Mucosa of descending colon (tissue), 3 donors: ENCODE data around the gene POU2F3. TPM values are rescaled to one million over a fixed set of nuclear protein-coding genes. Genes with fewer than 3 reads are reported as not detected.

Experiments used
- ATAC-seq: fragments of 200-7000 bp; cut with Tn5 transposase; one replicate; pipeline ENCODE4 v1.9.1; 2020; ENCODE audit warnings: mild to moderate bottlenecking, moderate library complexity
- DNase-seq, 3 donors: peaks; one replicate each; pipeline ENCODE4 v3.0.0-alpha.2; 2020
- H3K36me3 ChIP-seq: fragments of 200-600 bp; one replicate; pipeline ENCODE4 v1.8.0; 2021; ENCODE audit warnings: low read depth, mild to moderate bottlenecking
- H3K4me1 ChIP-seq: fragments of 200-600 bp; one replicate; pipeline ENCODE4 v1.8.0; 2021; ENCODE audit warnings: low read depth, mild to moderate bottlenecking
- H3K4me3 ChIP-seq: fragments of 200-600 bp; one replicate; pipeline ENCODE4 v1.8.0; 2021; ENCODE audit warnings: mild to moderate bottlenecking
- H3K9me3 ChIP-seq: fragments of 200-600 bp; one replicate; pipeline ENCODE4 v1.8.0; 2021; ENCODE audit warnings: mild to moderate bottlenecking
- intact Hi-C, 2 donors: fragments of 100-400 bp; cut with DNase I in 1 of 2; cut with micrococcal nuclease in 1 of 2; formaldehyde crosslinking; loops; one replicate each; pipeline versions ENCODE4 v1.11.0 to v1.11.1; 2022; cut with DNase I, micrococcal nuclease
- total RNA-seq, 3 donors: library from RNA; stranded (reverse); fragmentation: NEBNext Ultra II Directional in 2 of 3; extraction: Animal tissue kit (Norgen Biotek cat#: 25700) in 2 of 3; gene quantifications; one replicate each; pipeline versions ENCODE4 v1.2.1 to v1.2.4, GENCODE V29; 2021 to 2023
- TF ChIP-seq, protein P1 (sequence below): fragments of 200-600 bp; IDR thresholded peaks from one replicate; pipeline ENCODE4 v1.8.0; 2022; ENCODE audit warnings: antibody characterized with exemption, mild to moderate bottlenecking
- donor health status: DM: no; HTN: no; CAD: no; lungs with moderate emphysema.
- donor health status: DM: no; HTN: no; CAD: no.
- donor health status: DM: no; HTN: yes; CAD: no.

Gene POU2F3
- total RNA-seq, 3 donors from 2014 or later, result 1.1 to 3.0 (median 2.2) TPM

DNA sequence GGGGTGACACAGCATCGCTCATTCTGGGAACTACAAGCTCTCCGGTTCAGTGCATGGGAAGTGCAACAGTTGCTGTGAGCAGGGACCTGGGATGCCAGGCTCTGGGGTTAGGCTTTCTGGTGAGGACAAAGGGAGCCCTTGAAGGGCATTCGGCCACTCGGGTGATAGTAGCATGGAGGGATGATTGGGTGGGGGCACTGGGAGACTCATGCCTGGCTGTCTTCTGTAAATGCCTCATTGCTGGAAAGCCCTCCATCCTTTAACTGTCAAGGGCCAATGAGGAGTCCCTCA, 19.2 kb upstream of the POU2F3 start:
- intact Hi-C loops, result loop anchor here in 1 of 2 donors (5.0 kb wide), 1 partner anchor 38 kb away; no protein-coding TSS in a partner anchor
- no peak overlapping the region for H3K4me3 ChIP-seq
- TF ChIP-seq, protein P1, sequence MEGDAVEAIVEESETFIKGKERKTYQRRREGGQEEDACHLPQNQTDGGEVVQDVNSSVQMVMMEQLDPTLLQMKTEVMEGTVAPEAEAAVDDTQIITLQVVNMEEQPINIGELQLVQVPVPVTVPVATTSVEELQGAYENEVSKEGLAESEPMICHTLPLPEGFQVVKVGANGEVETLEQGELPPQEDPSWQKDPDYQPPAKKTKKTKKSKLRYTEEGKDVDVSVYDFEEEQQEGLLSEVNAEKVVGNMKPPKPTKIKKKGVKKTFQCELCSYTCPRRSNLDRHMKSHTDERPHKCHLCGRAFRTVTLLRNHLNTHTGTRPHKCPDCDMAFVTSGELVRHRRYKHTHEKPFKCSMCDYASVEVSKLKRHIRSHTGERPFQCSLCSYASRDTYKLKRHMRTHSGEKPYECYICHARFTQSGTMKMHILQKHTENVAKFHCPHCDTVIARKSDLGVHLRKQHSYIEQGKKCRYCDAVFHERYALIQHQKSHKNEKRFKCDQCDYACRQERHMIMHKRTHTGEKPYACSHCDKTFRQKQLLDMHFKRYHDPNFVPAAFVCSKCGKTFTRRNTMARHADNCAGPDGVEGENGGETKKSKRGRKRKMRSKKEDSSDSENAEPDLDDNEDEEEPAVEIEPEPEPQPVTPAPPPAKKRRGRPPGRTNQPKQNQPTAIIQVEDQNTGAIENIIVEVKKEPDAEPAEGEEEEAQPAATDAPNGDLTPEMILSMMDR, result no peak
- ATAC-seq, result peak; percentile 4
- no peaks in the 10 kb centered on the region for H3K9me3 ChIP-seq
- peaks cover 53% of the 10 kb centered on the region for H3K4me1 ChIP-seq
- no peaks in the 10 kb centered on the region for H3K36me3 ChIP-seq
- peak in 1 of 3 donors; percentile 40 for DNase-seq

- no peaks in the 10 kb centered on the region for H3K36me3 ChIP-seq
- no peak overlapping the region for H3K4me3 ChIP-seq
- intact Hi-C loops, result loop anchor here in 1 of 2 donors (5.0 kb wide), 1 partner anchor 39 kb away; no protein-coding TSS in a partner anchor
- ATAC-seq, result peak; percentile 92
- TF ChIP-seq, protein P1, result no peak
- no peaks in the 10 kb centered on the region for H3K9me3 ChIP-seq
- DNase-seq, result peak; percentile 72 to 83 (median 73)
- peaks cover 50% of the 10 kb centered on the region for H3K4me1 ChIP-seq
These were observed 18.7 kb upstream of the POU2F3 start for GRCh38 chr11:120221115-120221752.

DNA sequence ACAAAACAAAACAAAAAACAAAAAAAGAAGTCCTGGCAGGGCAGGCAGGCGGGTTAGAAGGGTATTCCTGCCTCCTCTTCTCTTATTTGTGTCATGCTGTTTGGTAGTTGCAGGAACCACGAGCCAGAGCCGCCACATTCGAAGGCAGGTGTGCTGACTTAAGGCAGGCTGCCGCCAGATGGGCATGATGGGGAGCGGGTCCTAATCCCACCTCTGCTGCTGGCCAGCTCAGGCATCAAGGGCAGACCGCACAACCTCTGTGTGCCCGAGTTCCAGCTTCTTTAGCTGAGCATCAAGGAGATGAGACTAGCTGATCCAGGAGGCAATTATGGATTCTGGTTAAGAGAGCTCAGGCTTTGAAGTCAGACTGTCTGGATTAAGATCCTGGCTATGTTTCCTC, 17.0 kb upstream of the POU2F3 start:
- H3K36me3 ChIP-seq, result no peaks in the 10 kb centered on the region
- peaks cover 40% of the 10 kb centered on the region for H3K4me1 ChIP-seq
- no peaks in the 10 kb centered on the region for H3K9me3 ChIP-seq
- H3K4me3 ChIP-seq, result no peak overlapping the region
- intact Hi-C loops, result loop anchor here in 1 of 2 donors (5.0 kb wide), 1 partner anchor 41 kb away; no protein-coding TSS in a partner anchor
- DNase-seq (peak in 1 of 3 donors; percentile 46), ATAC-seq (no peak)
- TF ChIP-seq, protein P1, result no peak

DNA sequence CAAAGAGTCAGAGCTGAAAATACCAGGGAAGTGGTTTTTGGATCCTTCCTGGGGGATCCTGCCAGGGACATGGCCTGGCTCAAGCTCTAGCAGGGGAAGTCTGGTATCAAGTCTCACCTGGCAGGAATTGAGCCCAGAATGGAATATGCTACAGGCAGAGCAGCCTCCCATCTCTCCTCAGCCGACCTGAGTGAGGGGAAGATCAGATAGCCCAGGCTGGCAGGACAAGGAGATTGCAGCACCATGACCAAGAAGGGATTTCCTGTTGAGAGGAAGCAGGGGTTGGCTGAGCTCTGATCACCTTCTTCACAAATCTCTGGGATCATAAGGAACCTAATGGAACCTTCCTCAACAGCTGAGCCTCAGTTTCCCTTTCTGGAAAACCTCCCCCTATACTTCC, 16.1 kb upstream of the POU2F3 start:
- Histone ChIP-seq H3K4me3 (no peak overlapping the region), H3K9me3 (no peaks in the 10 kb centered on the region), H3K4me1 (peaks cover 31% of the 10 kb centered on the region), H3K36me3 (no peaks in the 10 kb centered on the region)
- DNase-seq (no peak), ATAC-seq (no peak)
- TF ChIP-seq, protein P1, result no peak
- intact Hi-C loops, result loop anchor here in 1 of 2 donors (5.0 kb wide), 1 partner anchor 41 kb away; no protein-coding TSS in a partner anchor

- H3K9me3 ChIP-seq, result no peaks in the 10 kb centered on the region
- peaks cover 26% of the 10 kb centered on the region for H3K4me1 ChIP-seq
- H3K36me3 ChIP-seq, result no peaks in the 10 kb centered on the region
- ATAC-seq, result no peak
- TF ChIP-seq, protein P1, result no peak
- peak in 1 of 3 donors; percentile 36 for DNase-seq
- H3K4me3 ChIP-seq, result no peak overlapping the region
- intact Hi-C loops, result loop anchor here in 1 of 2 donors (5.0 kb wide), 1 partner anchor 42 kb away; no protein-coding TSS in a partner anchor
These were observed 15.6 kb upstream of the POU2F3 start for GRCh38 chr11:120224361-120224760.
